ENCODE data around the gene DIP2C.

DNA sequence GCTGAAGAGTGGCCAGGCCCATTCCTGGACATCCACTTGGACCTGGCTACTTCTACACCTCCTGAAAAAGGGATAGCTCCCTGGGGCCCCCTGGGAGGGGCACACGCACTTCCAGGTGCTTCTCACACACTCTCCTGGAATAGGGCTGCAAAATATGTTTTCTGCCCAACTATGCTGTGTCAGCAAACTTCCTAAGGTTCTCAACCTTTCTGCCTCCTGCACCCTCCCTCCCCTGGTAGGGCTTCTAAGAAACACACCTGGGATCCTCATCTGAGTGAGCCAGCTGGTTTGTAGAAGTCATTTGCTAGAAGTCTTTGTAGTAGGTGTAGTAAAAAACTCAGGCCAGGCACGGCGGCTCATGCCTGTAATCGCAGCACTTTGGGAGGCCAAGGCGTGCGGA is 417.7 kb downstream of the DIP2C start:
- TF ChIP-seq, protein P1, sequence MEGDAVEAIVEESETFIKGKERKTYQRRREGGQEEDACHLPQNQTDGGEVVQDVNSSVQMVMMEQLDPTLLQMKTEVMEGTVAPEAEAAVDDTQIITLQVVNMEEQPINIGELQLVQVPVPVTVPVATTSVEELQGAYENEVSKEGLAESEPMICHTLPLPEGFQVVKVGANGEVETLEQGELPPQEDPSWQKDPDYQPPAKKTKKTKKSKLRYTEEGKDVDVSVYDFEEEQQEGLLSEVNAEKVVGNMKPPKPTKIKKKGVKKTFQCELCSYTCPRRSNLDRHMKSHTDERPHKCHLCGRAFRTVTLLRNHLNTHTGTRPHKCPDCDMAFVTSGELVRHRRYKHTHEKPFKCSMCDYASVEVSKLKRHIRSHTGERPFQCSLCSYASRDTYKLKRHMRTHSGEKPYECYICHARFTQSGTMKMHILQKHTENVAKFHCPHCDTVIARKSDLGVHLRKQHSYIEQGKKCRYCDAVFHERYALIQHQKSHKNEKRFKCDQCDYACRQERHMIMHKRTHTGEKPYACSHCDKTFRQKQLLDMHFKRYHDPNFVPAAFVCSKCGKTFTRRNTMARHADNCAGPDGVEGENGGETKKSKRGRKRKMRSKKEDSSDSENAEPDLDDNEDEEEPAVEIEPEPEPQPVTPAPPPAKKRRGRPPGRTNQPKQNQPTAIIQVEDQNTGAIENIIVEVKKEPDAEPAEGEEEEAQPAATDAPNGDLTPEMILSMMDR (IDR thresholded peaks at IDR 0.05): no peak
- TF ChIP-seq POLR2A (IDR thresholded peaks at IDR 0.05) (no peak), POLR2AphosphoS5 (IDR thresholded peaks at IDR 0.05) (no peak)

All from transverse colon (tissue), 4 donors.